Colonic mucosa (tissue), 4 donors: ENCODE results near the gene TMIGD1. TPM values are rescaled to one million over a fixed set of nuclear protein-coding genes. Genes with fewer than 3 reads are reported as not detected.

ENCODE experiments used
- DNase-seq: peaks from one replicate; pipeline ENCODE4 v3.0.0-alpha.2; 2020
- H3K27ac ChIP-seq: fragments of 200-600 bp; one replicate; pipeline ENCODE4 v1.8.0; 2021
- H3K27me3 ChIP-seq: fragments of 200-600 bp; one replicate; pipeline ENCODE4 v1.8.0; 2021
- H3K36me3 ChIP-seq: fragments of 200-600 bp; one replicate; pipeline ENCODE4 v1.8.0; 2021
- H3K4me1 ChIP-seq: fragments of 200-600 bp; one replicate; pipeline ENCODE4 v1.8.0; 2021; ENCODE audit warnings: mild to moderate bottlenecking
- H3K4me3 ChIP-seq: fragments of 200-600 bp; one replicate; pipeline ENCODE4 v1.8.0; 2021
- H3K9ac ChIP-seq, 2 donors: one replicate each; pipeline ENCODE4 v1.7.0; 2013; ENCODE audit warnings: control low read depth in 2 of 2, low read depth in 2 of 2, low read length in 2 of 2
- H3K9me3 ChIP-seq: fragments of 200-600 bp; one replicate; pipeline ENCODE4 v1.8.0; 2021
- CTCF ChIP-seq: fragments of 200-600 bp; IDR thresholded peaks from one replicate; pipeline ENCODE4 v1.8.0; 2022; ENCODE audit warnings: antibody characterized with exemption, mild to moderate bottlenecking
- intact Hi-C: fragments of 100-400 bp; cut with DNase I; formaldehyde crosslinking; loops from one replicate; pipeline ENCODE4 v1.14.1; 2022
- total RNA-seq, 2 donors: library from RNA; stranded (reverse); fragmentation: NEBNext Ultra II Directional in 1 of 2; extraction: Animal tissue kit (Norgen Biotek cat#: 25700) in 1 of 2; gene quantifications; one replicate each; pipeline ENCODE4 v1.2.1, GENCODE V29; 2021
- donor health status: healthy.
- donor health status: DM: no; HTN: no; CAD: no.
- donor health status: DM: no; HTN: no; CAD: no.

Gene TMIGD1
- total RNA-seq, 2 donors from 2014 or later = 14.4 to 107 TPM

- Histone ChIP-seq H3K4me1 (no peaks in the 10 kb centered on the region), H3K27ac (no peak overlapping the region), H3K9ac (no peak overlapping the region), H3K36me3 (no peaks in the 10 kb centered on the region), H3K27me3 (no peaks in the 10 kb centered on the region), H3K9me3 (no peaks in the 10 kb centered on the region), H3K4me3 (no peak overlapping the region)
- DNase-seq = no peak
- intact Hi-C loops = loop anchor here (10.0 kb wide), 1 partner anchor 127 kb away; the partner anchor contains the start of gene GOSR1
- no peak for TF ChIP-seq CTCF
Observed at GRCh38 chr17:30347488-30347887, 13.6 kb upstream of the TMIGD1 start.

DNA sequence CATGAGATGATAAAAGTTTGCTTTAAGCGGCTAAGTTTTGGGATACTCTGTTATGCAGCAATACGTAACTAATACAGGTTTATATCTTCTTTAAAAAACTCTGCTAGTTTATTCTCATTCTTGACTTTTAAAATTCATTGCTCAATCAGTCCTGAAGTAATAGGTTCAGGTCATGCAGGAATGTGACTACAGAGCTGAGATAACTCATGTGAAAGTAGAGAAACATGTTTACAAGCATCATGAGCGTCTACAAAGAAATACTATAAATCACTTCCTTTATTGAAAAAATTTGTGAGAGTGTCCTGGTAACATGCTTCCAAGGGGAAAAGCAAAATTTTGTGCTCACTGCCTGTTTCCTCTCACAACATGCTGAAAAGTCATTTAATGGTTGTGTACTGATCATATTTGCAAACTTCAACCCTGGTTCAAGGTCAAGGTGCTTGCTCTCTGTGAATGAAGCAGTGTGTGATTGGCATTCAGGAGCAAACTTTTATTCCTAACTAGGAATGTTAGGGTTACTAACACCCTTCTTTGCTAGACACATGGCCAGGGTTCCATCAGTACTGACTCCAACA, 12.5 kb upstream of the TMIGD1 start:
- no peak for TF ChIP-seq CTCF
- Histone ChIP-seq H3K9me3 (no peaks in the 10 kb centered on the region), H3K27ac (no peak overlapping the region), H3K4me3 (no peak overlapping the region), H3K4me1 (no peaks in the 10 kb centered on the region), H3K27me3 (no peaks in the 10 kb centered on the region), H3K9ac (no peak overlapping the region), H3K36me3 (no peaks in the 10 kb centered on the region)
- intact Hi-C loops = loop anchor here (10.0 kb wide), 1 partner anchor 128 kb away; the partner anchor contains the start of gene GOSR1
- no peak for DNase-seq

GRCh38 chr17:30345527-30346075, 11.7 kb upstream of the TMIGD1 start:
- no peak for DNase-seq
- H3K9ac ChIP-seq = no peak overlapping the region
- H3K9me3 ChIP-seq = no peaks in the 10 kb centered on the region
- TF ChIP-seq CTCF = no peak
- no peaks in the 10 kb centered on the region for H3K27me3 ChIP-seq
- H3K4me1 ChIP-seq = no peaks in the 10 kb centered on the region
- intact Hi-C loops = loop anchor here (10.0 kb wide), 1 partner anchor 129 kb away; the partner anchor contains the start of gene GOSR1
- no peak overlapping the region for H3K4me3 ChIP-seq
- no peaks in the 10 kb centered on the region for H3K36me3 ChIP-seq
- H3K27ac ChIP-seq = peak overlapping the region; percentile 84

DNA sequence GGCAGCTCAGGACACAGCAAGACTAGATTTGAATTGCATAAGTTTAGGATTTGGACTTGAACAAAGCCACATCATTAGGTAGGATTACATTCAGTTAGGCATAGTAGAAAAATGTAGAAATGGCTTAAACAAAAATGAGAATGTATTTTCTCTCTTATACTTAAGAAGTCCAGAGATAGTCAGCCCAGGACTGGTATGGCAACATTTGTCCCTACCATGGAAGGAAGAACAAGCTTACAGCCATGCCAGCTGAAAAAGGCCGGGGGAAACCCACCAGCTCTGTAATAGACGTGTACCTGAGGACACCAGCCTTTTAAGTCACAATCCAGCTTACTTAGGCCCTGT, 11.2 kb upstream of the TMIGD1 start:
- Histone ChIP-seq H3K9ac (peak overlapping the region in 1 of 2 donors; percentile 74), H3K4me3 (no peak overlapping the region), H3K36me3 (no peaks in the 10 kb centered on the region), H3K4me1 (no peaks in the 10 kb centered on the region), H3K27ac (peak overlapping the region; percentile 84), H3K27me3 (no peaks in the 10 kb centered on the region), H3K9me3 (no peaks in the 10 kb centered on the region)
- intact Hi-C loops = loop anchor here (10.0 kb wide), 1 partner anchor 130 kb away; the partner anchor contains the start of gene GOSR1
- DNase-seq = no peak
- TF ChIP-seq CTCF = no peak

DNA sequence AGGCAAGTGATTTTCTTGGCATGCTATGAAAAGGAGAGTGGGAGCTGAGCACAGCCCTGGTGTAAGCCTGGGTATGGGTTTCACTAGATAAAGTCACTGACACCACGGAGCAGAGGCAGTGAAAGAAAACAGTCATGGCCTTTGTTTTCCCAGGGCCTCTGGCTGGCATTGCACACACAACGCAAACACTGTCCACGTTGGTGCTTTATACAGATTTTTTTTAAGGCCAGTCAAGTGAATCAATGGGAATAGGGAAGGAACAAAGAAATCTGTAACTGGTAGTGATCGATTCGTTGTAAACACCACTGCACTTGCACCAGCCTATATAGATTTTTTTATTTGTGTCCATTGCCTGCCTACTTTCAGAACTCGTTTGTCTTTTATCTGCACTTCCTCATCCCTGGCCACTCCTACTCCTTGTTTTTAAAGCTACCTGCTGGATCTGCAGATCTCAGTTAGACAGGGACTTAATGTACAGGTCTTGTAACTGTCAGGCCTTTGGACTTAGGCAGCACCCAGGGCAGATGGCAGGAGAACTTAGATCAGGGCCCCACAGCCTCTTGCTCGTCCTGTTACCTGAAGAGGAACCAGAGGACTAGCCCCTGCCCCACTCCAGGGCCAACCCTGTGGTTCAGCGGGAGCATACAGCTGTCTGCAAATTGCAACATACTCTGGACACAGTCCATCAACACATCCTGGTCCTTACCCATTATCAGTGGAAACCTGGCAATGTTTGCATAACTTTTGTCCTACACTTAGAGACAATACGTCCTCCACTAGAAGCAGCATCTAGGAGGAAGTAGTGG, 10.6 kb upstream of the TMIGD1 start:
- H3K4me3 ChIP-seq = no peak overlapping the region
- no peaks in the 10 kb centered on the region for H3K4me1 ChIP-seq
- no peaks in the 10 kb centered on the region for H3K27me3 ChIP-seq
- H3K9me3 ChIP-seq = no peaks in the 10 kb centered on the region
- peak overlapping the region; percentile 84 for H3K27ac ChIP-seq
- H3K36me3 ChIP-seq = no peaks in the 10 kb centered on the region
- H3K9ac ChIP-seq = peak overlapping the region in 1 of 2 donors; percentile 74
- TF ChIP-seq CTCF = no peak
- intact Hi-C loops = loop anchor here (10.0 kb wide), 1 partner anchor 130 kb away; the partner anchor contains the start of gene GOSR1
- peak; percentile 82 for DNase-seq
